DOHH2 (cell line): Measurements from ENCODE around the gene LIMS1.
A peak's percentile ranks its signal among the peaks of the same experiment; 100 is the strongest.

Source experiments
- H3F3A ChIP-seq: fragments of 200-600 bp; sonication (generic), shearing (Covaris generic); 2 replicates; pipeline ENCODE4 v1.6.0; 2016; ENCODE audit warnings: antibody characterized with exemption, mild to moderate bottlenecking; ENCODE audit not compliant: control insufficient read depth, insufficient read depth
- H3K27ac ChIP-seq: fragments of 200-600 bp; sonication (generic); 2 replicates; pipeline ENCODE4 v1.5.1; 2014; ENCODE audit warnings: low read depth, mild to moderate bottlenecking, low read length, moderate library complexity
- H3K27me3 ChIP-seq: fragments of 200-600 bp; sonication (generic); 2 replicates; pipeline ENCODE4 v1.6.1; 2014; ENCODE audit warnings: mild to moderate bottlenecking, low read length, mixed read lengths; ENCODE audit not compliant: control insufficient read depth
- H3K36me3 ChIP-seq: fragments of 200-600 bp; sonication (generic); 2 replicates; pipeline ENCODE4 v1.6.1; 2014; ENCODE audit warnings: mild to moderate bottlenecking, low read length, moderate library complexity, mixed read lengths; ENCODE audit not compliant: control insufficient read depth
- H3K4me1 ChIP-seq: fragments of 200-600 bp; sonication (generic); 2 replicates; pipeline ENCODE4 v1.6.1; 2014; ENCODE audit warnings: mild to moderate bottlenecking, low read length, mixed read lengths; ENCODE audit not compliant: control insufficient read depth
- H3K4me2 ChIP-seq: fragments of 200-600 bp; sonication (generic); 2 replicates; pipeline ENCODE4 v1.6.0; 2014; ENCODE audit warnings: mild to moderate bottlenecking, low read length, moderate library complexity
- H3K4me3 ChIP-seq: fragments of 200-600 bp; sonication (generic); 2 replicates; pipeline ENCODE4 v1.5.1; 2014; ENCODE audit warnings: mild to moderate bottlenecking, low read length, mixed read lengths
- H3K79me2 ChIP-seq: fragments of 200-600 bp; sonication (generic); 2 replicates; pipeline ENCODE4 v1.6.1; 2014; ENCODE audit warnings: mild to moderate bottlenecking, low read length, mixed read lengths; ENCODE audit not compliant: control insufficient read depth
- H3K9me2 ChIP-seq: fragments of 200-600 bp; sonication (generic); replicated peaks from 2 replicates; pipeline ENCODE4 v1.6.1; 2014; ENCODE audit warnings: mild to moderate bottlenecking, low read length, mixed read lengths; ENCODE audit not compliant: control insufficient read depth
- H3K9me3 ChIP-seq: fragments of 200-600 bp; sonication (generic); 2 replicates; pipeline ENCODE4 v1.6.1; 2014; ENCODE audit warnings: antibody characterized with exemption, low read length, mixed read lengths; ENCODE audit not compliant: control insufficient read depth, insufficient read depth
- H4K20me1 ChIP-seq: fragments of 200-600 bp; sonication (generic); 2 replicates; pipeline ENCODE4 v1.6.0; 2014; ENCODE audit warnings: low read depth, mild to moderate bottlenecking, antibody characterized with exemption, low read length, moderate library complexity; ENCODE audit not compliant: control insufficient read depth, insufficient read depth
- CTCF ChIP-seq: fragments of 200-600 bp; sonication (generic); IDR thresholded peaks from one replicate; pipeline ENCODE4 v1.5.1; 2014; ENCODE audit warnings: antibody characterized with exemption, mild to moderate bottlenecking, low read depth, low read length; ENCODE audit not compliant: poor library complexity, severe bottlenecking
- EZH2phosphoT487 ChIP-seq: fragments of 200-600 bp; sonication (generic); IDR thresholded peaks from 2 replicates; pipeline ENCODE4 v1.6.1; 2017; ENCODE audit warnings: borderline replicate concordance, mild to moderate bottlenecking, antibody characterized with exemption, low read length, moderate library complexity, mixed read lengths

LIMS1 gene

GRCh38 chr2:108583903-108584520 lies 49.7 kb downstream of the LIMS1 start:
- Histone ChIP-seq H3F3A (peaks cover 7% of the 10 kb centered on the region), H3K9me3 (no peaks in the 10 kb centered on the region), H3K9me2 (no peaks in the 10 kb centered on the region), H3K4me3 (peak overlapping the region; percentile 27), H3K27ac (peak overlapping the region; percentile 38), H3K27me3 (no peaks in the 10 kb centered on the region), H3K4me1 (peaks cover 61% of the 10 kb centered on the region), H3K4me2 (peak overlapping the region; percentile 52), H3K79me2 (peaks cover 69% of the 10 kb centered on the region), H4K20me1 (peaks cover 5% of the 10 kb centered on the region), H3K36me3 (no peaks in the 10 kb centered on the region)
- TF ChIP-seq CTCF: peak; percentile 79
- TF ChIP-seq EZH2phosphoT487: no peak

GRCh38 chr2:108585436-108585835 lies 51.2 kb downstream of the LIMS1 start:
- H3K9me2 ChIP-seq: no peaks in the 10 kb centered on the region
- TF ChIP-seq CTCF (no peak), EZH2phosphoT487 (no peak)
- H3K4me1 ChIP-seq: peaks cover 63% of the 10 kb centered on the region
- H3F3A ChIP-seq: peaks cover 7% of the 10 kb centered on the region
- H3K27ac ChIP-seq: no peak overlapping the region
- no peaks in the 10 kb centered on the region for H3K36me3 ChIP-seq
- no peaks in the 10 kb centered on the region for H3K27me3 ChIP-seq
- H3K4me3 ChIP-seq: peak overlapping the region; percentile 29; the same call in 1 of the 2 replicates
- peak overlapping the region; percentile 52 for H3K4me2 ChIP-seq
- H3K79me2 ChIP-seq: peaks cover 73% of the 10 kb centered on the region
- H4K20me1 ChIP-seq: peaks cover 9% of the 10 kb centered on the region
- no peaks in the 10 kb centered on the region for H3K9me3 ChIP-seq

GRCh38 chr2:108586116-108586515 lies 51.8 kb downstream of the LIMS1 start:
- peaks cover 73% of the 10 kb centered on the region for H3K79me2 ChIP-seq
- peaks cover 9% of the 10 kb centered on the region for H4K20me1 ChIP-seq
- peaks cover 7% of the 10 kb centered on the region for H3F3A ChIP-seq
- no peaks in the 10 kb centered on the region for H3K9me2 ChIP-seq
- H3K4me1 ChIP-seq: peaks cover 63% of the 10 kb centered on the region
- H3K27me3 ChIP-seq: no peaks in the 10 kb centered on the region
- H3K4me2 ChIP-seq: no peak overlapping the region
- TF ChIP-seq CTCF: no peak
- no peak for TF ChIP-seq EZH2phosphoT487
- no peaks in the 10 kb centered on the region for H3K9me3 ChIP-seq
- H3K36me3 ChIP-seq: no peaks in the 10 kb centered on the region
- no peak overlapping the region for H3K4me3 ChIP-seq
- no peak overlapping the region for H3K27ac ChIP-seq
